ENCODE data around the gene CENPE.

- TF ChIP-seq CBX8 (IDR thresholded peaks at IDR 0.05; ENCODE audit: borderline replicate concordance, low read depth, low read length) = no peak
- no peak for TF ChIP-seq TCF12 (IDR thresholded peaks at IDR 0.05; ENCODE audit: low read depth, low read length)
- no peak for TF ChIP-seq BACH1 (IDR thresholded peaks at IDR 0.05; ENCODE audit: low read length)
- no peak for TF ChIP-seq USF2 (IDR thresholded peaks at IDR 0.05; ENCODE audit: low read length)
- TF ChIP-seq NANOG (IDR thresholded peaks at IDR 0.05; ENCODE audit: insufficient read depth, low read depth, low read length, poor library complexity, severe bottlenecking) = no peak
- TF ChIP-seq POLR2A (IDR thresholded peaks at IDR 0.05; ENCODE audit: control extremely low read depth in 1 of 2, low read depth in 2 of 2, low read length in 2 of 2) = no peak
- TF ChIP-seq RBBP5 (IDR thresholded peaks at IDR 0.05; ENCODE audit: borderline replicate concordance, low read depth, low read length) = no peak
- TF ChIP-seq CTCF (IDR thresholded peaks at IDR 0.05; ENCODE audit: control extremely low read depth in 1 of 3, insufficient read depth in 1 of 3, low read depth in 1 of 3, low read length in 3 of 3) = no peak
- TF ChIP-seq TAF1 (IDR thresholded peaks at IDR 0.05; ENCODE audit: low read depth, low read length) = no peak
- no peak for TF ChIP-seq SP1 (IDR thresholded peaks at IDR 0.05; ENCODE audit: low read depth, low read length)
- TF ChIP-seq EP300 (IDR thresholded peaks at IDR 0.05; ENCODE audit: borderline replicate concordance in 1 of 2, low read depth in 2 of 2, low read length in 2 of 2) = no peak
- TF ChIP-seq YY1 (IDR thresholded peaks at IDR 0.05; ENCODE audit: low read depth, low read length) = no peak
- no peak for TF ChIP-seq EZH2 (IDR thresholded peaks at IDR 0.05; ENCODE audit: low read depth, low read length, severe bottlenecking)
- TF ChIP-seq ATF3 (IDR thresholded peaks at IDR 0.05; ENCODE audit: insufficient read depth, low read depth, low read length) = no peak
These were observed 118.5 kb downstream of the CENPE start for GRCh38 chr4:103079621-103080020.

Data from H1 (cell line).